Measurements from ENCODE around the gene DCXR.

DCXR gene

GRCh38 chr17:81994593-81995462, 42.7 kb downstream of the DCXR start:
- DNase-seq: no peak

- DNase-seq: no peak
Observed at GRCh38 chr17:81993729-81994592, 43.5 kb downstream of the DCXR start.

- no peak for DNase-seq
Observed at GRCh38 chr17:81992306-81993102, 45.0 kb downstream of the DCXR start.

- no peak for DNase-seq
Observed at GRCh38 chr17:81991684-81992305, 45.7 kb downstream of the DCXR start.

GRCh38 chr17:81990836-81991683, 46.4 kb downstream of the DCXR start:
- DNase-seq: no peak

- no peak for DNase-seq
Observed at GRCh38 chr17:81987161-81987770, 50.2 kb downstream of the DCXR start.

- DNase-seq: no peak
Observed at GRCh38 chr17:81986606-81987005, 50.9 kb downstream of the DCXR start.

Data from activated effector memory CD4-positive, alpha-beta T cell treated with anti-CD3 and anti-CD28 coated beads, Interleukin-2, amount 50 U/mL, for 16 hours (primary cell).